Neural progenitor cell (in vitro differentiated cells): ENCODE data around the gene SYNDIG1L. TPM values are rescaled to one million over a fixed set of nuclear protein-coding genes. Genes with fewer than 3 reads are reported as not detected.

ENCODE experiments used
- DNase-seq: peaks from one replicate; pipeline ENCODE4 v3.0.0-alpha.2; 2016; ENCODE audit warnings: low spot score
- H2AFZ ChIP-seq: fragments of 200-600 bp; sonication (generic); replicated peaks from 2 replicates; pipeline ENCODE4 v1.6.1; 2016; ENCODE audit warnings: antibody characterized with exemption
- H3F3A ChIP-seq: fragments of 200-600 bp; sonication (generic); 2 replicates; pipeline ENCODE4 v1.6.1; 2016; ENCODE audit warnings: antibody characterized with exemption, low read depth
- H3K27ac ChIP-seq: fragments of 200-600 bp; sonication (generic); 2 replicates; pipeline ENCODE4 v1.5.1; 2016; ENCODE audit warnings: mild to moderate bottlenecking
- H3K27me3 ChIP-seq: fragments of 200-600 bp; sonication (generic); 2 replicates; pipeline ENCODE4 v1.6.1; 2016; ENCODE audit warnings: mild to moderate bottlenecking, moderate library complexity
- H3K36me3 ChIP-seq: fragments of 200-600 bp; sonication (generic); 2 replicates; pipeline ENCODE4 v1.5.1; 2016
- H3K4me1 ChIP-seq: fragments of 200-600 bp; sonication (generic); 2 replicates; pipeline ENCODE4 v1.6.1; 2016; ENCODE audit warnings: mixed run types
- H3K4me2 ChIP-seq: fragments of 200-600 bp; sonication (generic); 2 replicates; pipeline ENCODE4 v1.6.1; 2016
- H3K4me3 ChIP-seq: fragments of 200-600 bp; sonication (generic); 2 replicates; pipeline ENCODE4 v1.5.1; 2016
- H3K79me2 ChIP-seq: fragments of 200-600 bp; sonication (generic); 2 replicates; pipeline ENCODE4 v1.6.1; 2016; ENCODE audit warnings: low read depth
- H3K9ac ChIP-seq: fragments of 200-600 bp; sonication (generic); 2 replicates; pipeline ENCODE4 v1.6.1; 2016
- H3K9me3 ChIP-seq: fragments of 200-600 bp; sonication (generic); 2 replicates; pipeline ENCODE4 v1.5.1; 2016; ENCODE audit warnings: low read depth
- H4K20me1 ChIP-seq: fragments of 200-600 bp; sonication (generic); 2 replicates; pipeline ENCODE4 v1.6.1; 2016; ENCODE audit warnings: low read depth
- H3K27ac Mint-ChIP-seq: 3 replicates; pipeline ENCODE4 v1.8.0; 2021; ENCODE audit warnings: mixed read lengths
- H3K27me3 Mint-ChIP-seq: 2 replicates; pipeline ENCODE4 v1.8.0; 2022; ENCODE audit warnings: low read depth, mild to moderate bottlenecking, inconsistent platforms, moderate library complexity, mixed read lengths; ENCODE audit not compliant: insufficient read depth
- H3K36me3 Mint-ChIP-seq: 3 replicates; pipeline ENCODE4 v1.8.0; 2021; ENCODE audit warnings: mixed read lengths
- H3K4me1 Mint-ChIP-seq: 3 replicates; pipeline ENCODE4 v1.8.0; 2021; ENCODE audit warnings: mixed read lengths
- H3K4me3 Mint-ChIP-seq: 3 replicates; pipeline ENCODE4 v1.8.0; 2021; ENCODE audit warnings: mild to moderate bottlenecking, moderate library complexity, mixed read lengths
- H3K9me3 Mint-ChIP-seq: 3 replicates; pipeline ENCODE4 v1.8.0; 2020; ENCODE audit warnings: mixed read lengths
- CTCF ChIP-seq: fragments of 200-600 bp; sonication (generic); IDR thresholded peaks from 2 replicates; pipeline ENCODE4 v1.5.1; 2017; ENCODE audit warnings: antibody characterized with exemption, mild to moderate bottlenecking
- EZH2 ChIP-seq: fragments of 200-600 bp; sonication (generic); IDR thresholded peaks from 2 replicates; pipeline ENCODE4 v1.6.1; 2017; ENCODE audit warnings: antibody characterized with exemption, mild to moderate bottlenecking, moderate library complexity
- EZH2phosphoT487 ChIP-seq: fragments of 200-600 bp; sonication (generic); IDR thresholded peaks from 2 replicates; pipeline ENCODE4 v1.6.1; 2017; ENCODE audit warnings: antibody characterized with exemption
- total RNA-seq: library from RNA; depleted of rRNA; stranded (reverse); fragments of >200 nt; gene quantifications from 2 replicates; pipeline ENCODE4 v1.2.3, GENCODE V29; 2015; ENCODE audit warnings: low replicate concordance

The SYNDIG1L gene
- total RNA-seq, 1 donor from 2014 or later, result not detected

- Mint-ChIP-seq H3K27me3 (no peaks in the 10 kb centered on the region), H3K9me3 (no peaks in the 10 kb centered on the region), H3K4me1 (peaks cover 2% of the 10 kb centered on the region), H3K27ac (peak overlapping the region; percentile 79), H3K36me3 (no peaks in the 10 kb centered on the region), H3K4me3 (peak overlapping the region; percentile 21)
- H3K27ac ChIP-seq, result no peak overlapping the region
- H3K79me2 ChIP-seq, result peaks cover 44% of the 10 kb centered on the region
- no peaks in the 10 kb centered on the region for H3K27me3 ChIP-seq
- TF ChIP-seq CTCF (no peak), EZH2phosphoT487 (no peak), EZH2 (no peak)
- H3K4me2 ChIP-seq, result no peak overlapping the region
- no peaks in the 10 kb centered on the region for H3K36me3 ChIP-seq
- H3K9me3 ChIP-seq, result no peaks in the 10 kb centered on the region
- H3F3A ChIP-seq, result peaks cover 31% of the 10 kb centered on the region
- no peak overlapping the region for H2AFZ ChIP-seq
- peaks cover 14% of the 10 kb centered on the region for H3K4me1 ChIP-seq
- no peak for DNase-seq
- H4K20me1 ChIP-seq, result no peaks in the 10 kb centered on the region
- no peak overlapping the region for H3K4me3 ChIP-seq
- no peak overlapping the region for H3K9ac ChIP-seq
These were observed 69.0 kb downstream of the SYNDIG1L start for GRCh38 chr14:74356892-74357575.

Other genes with a start within 250 kb of the SYNDIG1L start
- gene VSX2, start 186.8 kb downstream of the SYNDIG1L start, total RNA-seq, result 0.51 and 1.3 TPM in 2 replicates
- 66.6 and 110 TPM in 2 replicates for gene ABCD4, start 123.3 kb downstream of the SYNDIG1L start, total RNA-seq
- gene VRTN, start 77.7 kb downstream of the SYNDIG1L start, total RNA-seq, result 7.9 and 18.6 TPM in 2 replicates
- 371 and 405 TPM in 2 replicates for gene NPC2, start 67.1 kb upstream of the SYNDIG1L start, total RNA-seq
- gene ISCA2, start 67.6 kb upstream of the SYNDIG1L start, total RNA-seq, result 45.5 and 47.0 TPM in 2 replicates
- gene LTBP2, start 186.0 kb upstream of the SYNDIG1L start, total RNA-seq, result 0.43 and 0.84 TPM in 2 replicates